ENCODE data around the gene OR1E1. TPM values are rescaled to one million over a fixed set of nuclear protein-coding genes. Genes with fewer than 3 reads are reported as not detected.

The OR1E1 gene
- total RNA-seq: not detected in 2 replicates

GRCh38 chr17:3398310-3398709 lies at the start of gene OR1E1:
OR1E1 (minus strand) TSS chr17:3398410; CDS start chr17:3398410, 0 bp downstream.

GRCh38 chr17:3433741-3434140 lies 35.5 kb upstream of the OR1E1 start, which contains the start of gene OR1E2:
OR1E2 (minus strand) TSS chr17:3433841; CDS start chr17:3433841, 0 bp downstream.

GRCh38 chr17:3411070-3411469 lies 12.9 kb upstream of the OR1E1 start, which contains the start of gene OR3A3:
OR3A3 (plus strand) TSS chr17:3411370.

GRCh38 chr17:3385869-3386816 lies 12.1 kb downstream of the OR1E1 start, which contains the start of gene OR3A2:
OR3A2 (minus strand) TSS chr17:3386308.

Other genes starting within 250 kb of the OR1E1 start
- not detected in 2 replicates for gene OR1A2, start 200.9 kb downstream of the OR1E1 start, total RNA-seq
- gene OR1A1, start 190.7 kb downstream of the OR1E1 start, total RNA-seq: not detected in 2 replicates
- gene OR3A1, start 100.0 kb downstream of the OR1E1 start, total RNA-seq: not detected in 2 replicates
- 0.47 TPM in 1 of 2 replicates, not detected in the other for gene OR3A2, start 12.1 kb downstream of the OR1E1 start, total RNA-seq
- not detected in 2 replicates for gene OR3A3, start 13.0 kb upstream of the OR1E1 start, total RNA-seq
- gene OR1E2, start 35.4 kb upstream of the OR1E1 start, total RNA-seq: not detected in 2 replicates
- gene SPATA22, start 73.4 kb upstream of the OR1E1 start, total RNA-seq: 0.09 TPM in 1 of 2 replicates, not detected in the other
- 0.09 TPM in 1 of 2 replicates, not detected in the other for gene ASPA, start 77.6 kb upstream of the OR1E1 start, total RNA-seq
- 0.09 TPM in 1 of 2 replicates, not detected in the other for gene TRPV3, start 159.4 kb upstream of the OR1E1 start, total RNA-seq
- gene TRPV1, start 211.0 kb upstream of the OR1E1 start, total RNA-seq: 0.54 and 1.3 TPM in 2 replicates
- gene SHPK, start 237.8 kb upstream of the OR1E1 start, total RNA-seq: 14.8 and 15.8 TPM in 2 replicates
- gene CTNS, start 238.3 kb upstream of the OR1E1 start, total RNA-seq: 11.9 and 12.4 TPM in 2 replicates

Data from endothelial cell of coronary artery (primary cell).